ENCODE data around the gene NUTM2D.
"Not testable (repeated sequence)": the region's sequence is repeated elsewhere in the genome, so short reads cannot be mapped to it uniquely, and the experiment has no call there.

NUTM2D gene

DNA sequence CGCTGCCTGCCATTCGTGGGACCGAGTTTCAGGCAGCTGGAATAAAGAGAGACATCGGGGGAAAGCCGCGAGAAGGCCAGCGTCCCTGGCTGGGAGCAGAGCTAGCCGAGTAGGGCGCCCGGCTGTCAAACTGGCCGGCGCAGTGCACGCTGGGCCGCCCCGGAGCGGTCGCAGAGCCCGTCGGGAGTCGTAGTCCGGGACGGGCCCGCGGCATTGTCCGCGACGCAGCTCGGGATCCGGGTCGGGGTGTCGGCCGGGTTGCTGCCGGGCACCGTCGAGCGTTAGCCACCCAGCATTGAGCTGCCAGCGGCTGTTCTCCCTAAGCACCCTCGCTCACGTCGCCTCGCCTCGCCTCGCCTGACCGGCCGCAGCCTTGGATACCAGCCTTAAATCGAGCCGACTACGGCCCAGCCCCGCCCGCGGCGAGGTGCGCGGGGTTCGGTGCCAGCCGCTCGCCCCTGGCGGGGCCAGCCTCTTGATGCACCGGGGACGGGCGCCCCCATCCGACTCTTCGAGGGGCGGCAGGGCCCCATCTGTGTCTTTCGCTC is 14.8 kb upstream of the NUTM2D start:
- TF ChIP-seq, protein P1, sequence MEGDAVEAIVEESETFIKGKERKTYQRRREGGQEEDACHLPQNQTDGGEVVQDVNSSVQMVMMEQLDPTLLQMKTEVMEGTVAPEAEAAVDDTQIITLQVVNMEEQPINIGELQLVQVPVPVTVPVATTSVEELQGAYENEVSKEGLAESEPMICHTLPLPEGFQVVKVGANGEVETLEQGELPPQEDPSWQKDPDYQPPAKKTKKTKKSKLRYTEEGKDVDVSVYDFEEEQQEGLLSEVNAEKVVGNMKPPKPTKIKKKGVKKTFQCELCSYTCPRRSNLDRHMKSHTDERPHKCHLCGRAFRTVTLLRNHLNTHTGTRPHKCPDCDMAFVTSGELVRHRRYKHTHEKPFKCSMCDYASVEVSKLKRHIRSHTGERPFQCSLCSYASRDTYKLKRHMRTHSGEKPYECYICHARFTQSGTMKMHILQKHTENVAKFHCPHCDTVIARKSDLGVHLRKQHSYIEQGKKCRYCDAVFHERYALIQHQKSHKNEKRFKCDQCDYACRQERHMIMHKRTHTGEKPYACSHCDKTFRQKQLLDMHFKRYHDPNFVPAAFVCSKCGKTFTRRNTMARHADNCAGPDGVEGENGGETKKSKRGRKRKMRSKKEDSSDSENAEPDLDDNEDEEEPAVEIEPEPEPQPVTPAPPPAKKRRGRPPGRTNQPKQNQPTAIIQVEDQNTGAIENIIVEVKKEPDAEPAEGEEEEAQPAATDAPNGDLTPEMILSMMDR (conservative IDR thresholded peaks at IDR 0.05; ENCODE audit: low read depth, low read length), result peak; percentile 42
- peak; percentile 79 for DNase-seq (ENCODE audit: low read depth)
- H3K4me3 ChIP-seq (ENCODE audit: low read depth, low read length), result peak overlapping the region; percentile 56

DNA sequence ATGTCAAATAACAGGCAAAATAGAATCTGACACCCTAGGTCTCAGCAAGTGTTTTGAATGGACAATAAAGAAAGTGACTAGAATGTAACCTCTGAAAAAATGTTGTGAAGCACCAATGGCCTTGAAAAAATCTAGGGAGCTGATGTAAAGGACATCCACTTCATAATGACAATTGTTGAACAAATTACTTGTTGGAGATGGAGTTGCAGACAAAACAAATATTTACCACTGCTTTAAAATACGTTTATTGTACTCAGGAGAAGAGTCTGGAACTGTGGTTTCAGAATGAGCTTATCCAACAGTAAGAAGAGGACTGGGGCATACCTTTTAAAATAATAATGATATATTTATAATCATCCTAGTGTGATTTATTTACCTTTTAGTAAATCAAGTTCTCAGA is 11.8 kb upstream of the NUTM2D start:
- not testable (repeated sequence) for DNase-seq (ENCODE audit: low read depth); H3K4me3 ChIP-seq (ENCODE audit: low read depth, low read length)

DNA sequence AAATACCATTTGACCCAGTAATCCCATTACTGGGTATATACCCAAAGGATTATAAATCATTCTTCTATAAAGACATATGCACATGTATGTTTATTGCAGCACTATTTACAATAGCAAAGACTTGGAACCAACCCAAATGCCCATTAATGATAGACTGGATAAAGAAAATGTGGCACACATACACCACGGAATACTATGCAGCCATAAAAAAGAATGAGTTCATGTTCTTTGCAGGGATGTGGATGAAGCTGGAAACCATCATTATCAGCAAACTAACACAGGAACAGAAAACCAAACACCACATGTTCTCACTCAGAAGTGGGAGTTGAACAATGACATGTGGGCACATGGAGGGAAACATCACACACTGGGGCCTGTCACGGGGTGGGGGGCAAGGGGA is 7.4 kb upstream of the NUTM2D start:
- not testable (repeated sequence) for DNase-seq (ENCODE audit: low read depth); H3K4me3 ChIP-seq (ENCODE audit: low read depth, low read length)

DNA sequence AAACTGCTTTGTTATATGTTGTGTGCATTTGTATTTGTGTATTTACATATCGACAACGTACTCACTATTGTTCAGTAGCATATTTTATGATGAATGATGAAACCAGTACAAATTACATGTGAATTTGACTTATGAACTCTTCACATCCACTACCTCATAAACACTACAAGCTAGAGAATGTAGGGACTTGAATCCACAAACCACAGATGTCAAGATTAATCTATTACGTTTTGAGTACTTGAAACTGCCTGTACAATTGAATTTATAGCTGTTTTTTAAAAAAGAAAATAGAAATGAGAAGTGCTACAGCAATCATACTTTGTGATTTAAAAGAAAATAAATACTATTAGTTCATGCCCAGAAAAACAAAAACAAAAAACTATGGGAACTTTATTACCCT is 4.7 kb upstream of the NUTM2D start:
- H3K4me3 ChIP-seq (ENCODE audit: low read depth, low read length), result not testable (repeated sequence)
- peak; percentile 28 for DNase-seq (ENCODE audit: low read depth)

DNA sequence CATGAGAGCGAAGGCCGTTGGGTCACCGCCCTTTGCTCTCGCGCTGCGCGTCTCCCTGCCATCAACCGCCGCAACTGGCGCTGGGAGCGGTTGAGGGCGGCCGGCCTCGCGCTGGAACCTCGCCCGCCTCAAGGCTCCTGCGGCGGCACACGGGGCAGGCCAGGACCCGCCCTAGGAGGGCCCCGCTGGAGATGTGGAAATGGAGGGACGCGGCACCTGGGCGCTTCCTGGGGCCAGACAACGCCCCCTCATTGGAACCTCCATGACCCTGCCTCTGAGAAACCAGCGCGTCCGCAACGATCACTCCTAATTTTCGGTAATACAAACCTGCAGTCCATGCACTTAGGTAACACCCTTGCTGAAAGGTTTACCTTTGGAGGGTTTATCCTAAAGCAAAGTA is 2.4 kb upstream of the NUTM2D start:
- DNase-seq (ENCODE audit: low read depth); H3K4me3 ChIP-seq (ENCODE audit: low read depth, low read length): not testable (repeated sequence)

DNA sequence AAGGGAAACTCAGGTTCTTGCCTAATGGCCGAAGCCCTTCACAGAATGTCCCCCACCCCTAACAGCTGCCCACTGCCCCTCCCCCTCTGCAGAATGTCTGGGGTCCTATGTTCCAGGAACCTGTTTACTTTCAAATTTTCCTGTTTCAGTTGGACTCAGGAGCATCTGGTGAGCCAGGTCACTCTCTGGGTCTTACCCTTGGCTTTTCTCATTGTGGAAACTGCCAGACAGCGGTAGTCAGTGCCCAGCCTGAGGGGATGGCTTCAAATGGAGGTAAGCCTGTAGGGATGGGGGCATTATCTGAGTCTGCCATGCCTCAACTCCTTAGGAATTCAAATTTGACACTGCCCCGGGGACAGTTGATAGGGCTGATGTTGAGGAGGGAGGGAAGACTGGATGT is 615 bp downstream of the NUTM2D start:
- not testable (repeated sequence) for H3K4me3 ChIP-seq (ENCODE audit: low read depth, low read length); DNase-seq (ENCODE audit: low read depth)

DNA sequence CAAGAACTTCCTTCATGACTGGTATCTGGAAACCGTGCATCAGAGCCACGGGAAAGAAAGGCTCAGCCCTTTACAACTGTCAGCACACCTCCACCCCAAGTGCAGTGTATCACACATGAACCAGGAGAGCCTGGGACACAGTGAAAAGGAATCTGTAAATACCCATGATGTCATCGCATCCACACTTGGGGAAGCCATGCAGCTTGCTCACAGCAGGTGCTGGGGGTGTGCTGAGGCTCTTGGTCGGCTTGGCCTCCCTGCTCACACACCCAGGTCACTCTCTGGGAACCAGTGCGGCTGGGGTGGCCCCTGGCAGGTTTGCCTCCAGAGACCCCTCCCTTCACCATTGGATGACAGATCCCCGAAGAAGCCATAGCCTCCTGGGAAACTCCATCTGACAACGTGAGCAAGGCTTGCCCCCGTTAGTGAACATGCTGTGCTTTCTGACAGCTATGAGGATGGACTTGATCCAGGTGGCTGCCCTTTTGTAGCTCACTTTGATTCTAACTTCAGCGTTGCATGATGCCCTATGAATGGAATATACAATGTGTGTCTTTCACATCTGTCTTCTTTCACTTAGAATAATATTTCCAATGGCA is 12.1 kb downstream of the NUTM2D start:
- not testable (repeated sequence) for DNase-seq (ENCODE audit: low read depth); H3K4me3 ChIP-seq (ENCODE audit: low read depth, low read length)

DNA sequence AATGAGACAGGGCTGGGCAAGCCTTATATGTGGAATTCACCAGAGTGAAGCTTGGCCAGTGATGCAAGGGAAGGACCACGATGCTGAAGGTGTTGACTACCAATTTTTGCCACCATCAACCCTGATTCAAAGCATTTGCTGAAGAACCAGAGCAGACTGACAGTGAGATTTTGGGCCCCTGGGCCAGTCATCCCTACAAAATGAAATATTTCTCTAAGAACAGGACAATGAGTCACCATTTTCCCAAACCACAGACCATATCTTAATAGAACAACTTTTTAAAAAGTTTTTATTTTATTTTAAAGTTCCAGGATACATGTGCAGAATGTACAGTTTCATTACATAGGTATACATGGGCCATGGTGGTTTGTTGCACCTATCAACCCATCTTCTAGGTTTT is 16.5 kb downstream of the NUTM2D start:
- DNase-seq (ENCODE audit: low read depth), result peak; percentile 15

DNA sequence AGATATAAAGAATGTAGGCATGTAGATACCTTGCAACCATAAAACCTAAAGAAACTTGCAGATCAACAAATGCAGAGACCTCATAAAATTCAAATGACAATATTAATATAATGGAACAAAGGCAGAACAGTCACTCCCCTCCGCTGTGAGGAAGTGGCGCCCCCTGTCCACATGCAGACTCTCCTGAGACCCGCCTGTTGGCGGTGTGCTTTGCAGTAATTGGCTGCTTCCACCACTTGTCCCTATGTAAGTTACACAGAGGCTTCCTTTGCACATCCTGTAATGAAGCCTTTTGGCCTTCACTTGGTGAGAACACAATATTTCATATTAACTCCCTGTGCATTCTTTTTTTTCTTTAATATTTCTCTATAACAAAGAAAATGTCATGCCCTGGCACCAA is 21.6 kb downstream of the NUTM2D start:
- not testable (repeated sequence) for DNase-seq (ENCODE audit: low read depth); H3K4me3 ChIP-seq (ENCODE audit: low read depth, low read length)

More for the DNA sequence above, 16.5 kb downstream of the NUTM2D start:
- not testable (repeated sequence) for H3K4me3 ChIP-seq (ENCODE audit: low read depth, low read length)

DNA sequence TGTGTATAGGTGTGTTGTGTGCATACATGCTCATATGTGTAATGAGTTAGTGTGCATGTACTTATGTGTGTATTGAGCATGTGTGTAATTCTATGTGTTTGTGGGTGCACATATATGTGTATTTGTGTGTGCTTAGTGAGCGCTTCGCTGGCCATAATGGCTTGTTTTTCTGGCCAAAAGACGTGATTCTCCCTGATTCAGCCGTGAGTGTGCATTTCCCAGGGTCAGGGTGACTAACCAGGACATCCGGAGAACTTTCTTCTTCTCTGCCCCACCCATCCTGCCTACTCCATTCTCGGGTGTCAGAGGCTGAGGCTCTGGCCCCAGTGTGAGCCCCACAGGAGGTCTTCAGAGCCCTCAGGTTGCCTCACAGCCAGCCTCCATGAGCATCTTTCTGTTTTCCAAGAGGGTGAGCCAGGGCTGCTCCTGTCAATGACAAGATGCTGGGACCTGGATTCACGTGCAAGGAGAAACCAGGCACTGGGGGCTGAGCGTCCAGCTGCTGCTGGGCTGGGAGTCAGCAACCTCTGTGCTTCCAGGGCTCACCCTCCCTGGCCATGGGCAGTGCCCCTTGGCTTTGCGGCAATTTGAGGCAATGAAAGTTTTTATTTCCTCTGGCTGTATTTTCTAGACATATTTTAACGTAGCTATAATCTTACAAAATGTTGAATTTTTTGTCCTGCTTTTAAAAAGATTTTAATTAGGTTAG is 25.8 kb downstream of the NUTM2D start:
- DNase-seq (ENCODE audit: low read depth); H3K4me3 ChIP-seq (ENCODE audit: low read depth, low read length): not testable (repeated sequence)

DNA sequence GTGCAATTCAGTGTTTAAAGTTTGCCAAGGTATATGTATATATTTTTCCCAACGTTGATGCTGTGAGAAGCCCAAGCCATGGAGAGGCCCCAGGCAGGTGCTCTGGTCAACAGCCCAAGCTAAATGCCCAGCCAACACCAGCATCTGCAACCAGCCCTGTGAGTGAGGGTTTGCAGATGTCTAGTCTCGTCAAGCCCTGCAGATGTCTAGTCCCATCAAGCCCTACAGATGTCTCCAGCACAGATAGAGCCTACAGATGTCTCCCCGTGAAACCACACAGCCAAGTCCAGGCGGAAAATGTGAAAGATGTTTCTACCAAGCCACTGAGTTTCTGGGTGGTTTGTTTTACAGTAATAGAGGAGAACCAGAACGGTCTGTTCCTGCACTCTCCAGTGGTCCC is 26.7 kb downstream of the NUTM2D start:
- not testable (repeated sequence) for H3K4me3 ChIP-seq (ENCODE audit: low read depth, low read length); DNase-seq (ENCODE audit: low read depth)

DNA sequence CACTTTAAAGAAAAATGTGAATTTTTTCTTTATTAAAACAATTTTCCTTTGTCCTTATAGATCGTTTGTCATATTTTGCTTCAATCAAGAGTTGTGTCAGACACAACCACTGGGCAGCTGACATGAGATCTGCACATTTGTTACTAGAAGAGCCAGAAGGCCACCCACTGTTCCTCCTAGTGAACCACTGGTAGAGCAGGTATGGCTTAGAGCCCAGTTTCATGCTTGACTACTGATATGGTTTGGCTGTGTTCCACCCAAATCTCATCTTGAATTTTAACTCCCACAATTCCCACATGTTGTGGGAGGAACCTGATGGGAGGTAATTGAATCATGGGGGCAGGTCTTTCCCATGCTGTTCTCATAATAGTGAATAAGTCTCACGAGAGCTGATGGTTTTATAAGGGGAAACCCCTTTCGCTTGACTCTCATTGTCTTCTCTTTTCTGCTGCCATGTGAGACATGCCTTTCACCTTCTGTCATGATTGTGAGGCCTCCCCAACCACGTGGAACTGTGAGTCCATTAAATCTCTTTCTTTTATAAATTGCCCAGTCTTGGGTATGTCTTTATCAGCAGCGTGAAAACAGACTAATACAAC is 28.3 kb downstream of the NUTM2D start:
- not testable (repeated sequence) for DNase-seq (ENCODE audit: low read depth); H3K4me3 ChIP-seq (ENCODE audit: low read depth, low read length)

DNA sequence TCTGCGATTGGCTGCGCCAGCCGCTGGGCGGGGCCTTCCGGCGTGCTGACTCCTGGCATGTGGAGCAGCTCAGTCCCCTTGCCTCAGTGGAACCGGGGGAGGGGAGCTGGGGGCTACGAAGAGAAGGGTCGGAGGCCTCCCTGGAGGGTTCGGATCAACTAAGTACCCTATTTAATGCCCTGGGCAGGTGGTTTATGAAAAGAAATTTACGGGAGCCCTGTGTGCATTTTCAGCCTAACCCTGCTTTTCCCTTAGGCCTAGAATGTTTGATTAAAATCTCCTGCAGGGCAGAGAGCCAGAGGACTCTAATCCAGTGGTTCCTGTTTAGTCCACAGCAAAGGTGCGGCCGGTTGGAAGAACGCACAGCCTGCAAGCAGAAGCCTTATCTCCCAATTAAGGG is 33.8 kb downstream of the NUTM2D start:
- not testable (repeated sequence) for H3K4me3 ChIP-seq (ENCODE audit: low read depth, low read length); DNase-seq (ENCODE audit: low read depth)

DNA sequence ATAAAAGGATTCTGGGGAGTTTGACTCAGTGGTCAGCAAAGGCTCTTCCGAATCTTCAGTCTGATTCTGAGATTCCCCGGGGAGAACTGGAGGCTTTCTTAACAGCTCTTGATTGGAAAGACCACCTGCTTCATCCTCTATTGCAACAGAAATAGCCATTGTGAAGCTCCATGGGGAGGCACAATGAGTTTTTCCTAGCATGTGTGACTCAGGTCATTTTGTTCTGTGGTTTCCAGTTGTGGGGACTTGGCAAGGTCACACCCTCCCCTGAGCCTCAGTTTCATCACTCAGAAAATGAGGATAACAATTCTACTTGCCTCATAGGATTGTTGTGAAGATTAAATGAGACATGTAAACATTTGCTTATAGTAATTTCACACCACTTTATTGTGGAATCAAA is 38.7 kb downstream of the NUTM2D start:
- H3K4me3 ChIP-seq (ENCODE audit: low read depth, low read length); DNase-seq (ENCODE audit: low read depth): not testable (repeated sequence)

DNA sequence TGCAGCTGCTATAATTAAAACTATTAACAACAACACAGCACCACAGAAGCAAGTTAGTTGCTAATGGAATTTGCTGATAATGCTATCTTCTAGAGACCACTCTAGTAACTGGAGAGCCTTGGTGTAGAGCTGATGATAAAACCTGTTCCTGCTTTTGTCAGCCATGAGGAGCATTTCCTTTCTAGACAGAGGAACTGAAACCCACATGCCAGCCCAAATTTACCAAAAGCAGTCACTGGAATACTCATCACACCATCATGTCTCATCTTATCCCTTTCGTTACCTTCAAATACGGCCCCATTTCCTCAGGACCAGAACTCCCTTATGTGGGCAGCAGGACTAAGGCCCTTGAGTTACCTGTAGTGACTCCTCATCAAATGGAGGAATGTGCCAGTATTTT is 40.9 kb downstream of the NUTM2D start:
- not testable (repeated sequence) for H3K4me3 ChIP-seq (ENCODE audit: low read depth, low read length)

DNA sequence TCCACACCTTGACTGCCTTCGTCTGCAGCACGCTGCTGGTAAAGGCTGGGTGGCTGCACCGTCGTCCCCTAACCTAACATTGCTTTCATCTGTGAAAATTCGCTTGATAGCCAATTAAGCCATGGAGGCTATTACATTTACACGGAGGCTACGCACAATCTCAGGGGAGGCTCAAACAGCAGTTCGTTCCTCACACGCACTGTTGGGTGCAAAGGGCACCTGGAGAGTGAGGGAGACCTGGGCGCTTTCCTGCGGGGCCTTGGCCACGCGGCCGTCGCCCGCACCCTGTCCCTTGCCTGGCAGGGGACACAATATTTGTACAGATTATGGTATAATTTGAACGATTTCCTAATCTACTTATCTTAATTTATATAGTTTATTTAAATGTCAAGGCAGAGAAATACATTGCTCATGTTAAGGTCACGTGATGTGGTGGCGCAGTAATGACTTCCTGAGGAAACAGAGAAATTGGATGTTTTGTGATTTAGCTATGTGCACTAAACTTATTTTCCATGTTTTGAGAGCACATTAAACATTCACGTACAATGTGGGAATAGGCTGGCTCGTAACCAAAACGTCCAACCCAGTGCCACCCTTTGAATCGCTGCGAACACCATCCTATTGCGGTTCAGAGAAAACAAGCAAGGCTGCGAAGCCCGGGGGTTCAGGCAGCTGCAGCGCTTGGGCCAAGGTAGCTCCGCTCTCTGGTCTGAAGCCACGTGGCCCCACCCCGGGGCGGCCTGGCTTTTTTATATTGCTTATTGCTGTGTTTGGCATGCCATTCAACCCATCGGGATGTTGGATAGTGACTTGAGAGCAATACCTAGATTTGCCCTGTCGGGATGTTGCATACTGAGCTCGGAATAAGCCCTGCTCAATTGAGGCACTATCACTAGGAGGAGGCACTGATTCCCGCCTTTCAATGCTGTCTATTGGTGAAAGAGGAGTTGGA is 50.2 kb downstream of the NUTM2D start:
- not testable (repeated sequence) for H3K4me3 ChIP-seq (ENCODE audit: low read depth, low read length)

More for the DNA sequence above, 40.9 kb downstream of the NUTM2D start:
- not testable (repeated sequence) for DNase-seq (ENCODE audit: low read depth)

DNA sequence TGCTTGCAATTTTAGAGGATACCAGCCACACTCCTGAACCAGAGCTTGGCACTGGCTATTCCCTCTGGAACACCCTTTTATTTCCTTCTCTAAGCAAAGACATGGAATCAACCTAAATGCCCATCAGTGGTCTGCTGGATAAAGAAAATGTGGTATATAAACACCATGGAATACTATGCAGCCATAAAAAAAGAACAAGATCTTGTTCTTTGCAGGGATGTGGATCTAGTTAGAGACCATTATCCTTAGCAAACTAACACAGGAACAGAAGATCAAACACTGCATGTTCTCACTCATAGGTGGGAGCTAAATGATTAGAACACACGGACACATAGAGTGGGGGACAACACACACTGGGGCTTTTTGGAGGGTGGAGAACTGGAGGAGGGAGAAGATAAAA is 56.4 kb downstream of the NUTM2D start:
- not testable (repeated sequence) for H3K4me3 ChIP-seq (ENCODE audit: low read depth, low read length); DNase-seq (ENCODE audit: low read depth)

More for the DNA sequence above, 50.2 kb downstream of the NUTM2D start:
- DNase-seq (ENCODE audit: low read depth), result peak; percentile 1

Data from choroid plexus epithelial cell (primary cell).